Measurements from ENCODE around the gene RBBP8NL. TPM values are rescaled to one million over a fixed set of nuclear protein-coding genes. Genes with fewer than 3 reads are reported as not detected.

Gene RBBP8NL
- total and polyA plus RNA-seq, 2 of the 8 experiments (the other 6 are each of a cell fraction or from before 2014, with no cell fraction given), result 0.43 to 0.48 TPM

DNA sequence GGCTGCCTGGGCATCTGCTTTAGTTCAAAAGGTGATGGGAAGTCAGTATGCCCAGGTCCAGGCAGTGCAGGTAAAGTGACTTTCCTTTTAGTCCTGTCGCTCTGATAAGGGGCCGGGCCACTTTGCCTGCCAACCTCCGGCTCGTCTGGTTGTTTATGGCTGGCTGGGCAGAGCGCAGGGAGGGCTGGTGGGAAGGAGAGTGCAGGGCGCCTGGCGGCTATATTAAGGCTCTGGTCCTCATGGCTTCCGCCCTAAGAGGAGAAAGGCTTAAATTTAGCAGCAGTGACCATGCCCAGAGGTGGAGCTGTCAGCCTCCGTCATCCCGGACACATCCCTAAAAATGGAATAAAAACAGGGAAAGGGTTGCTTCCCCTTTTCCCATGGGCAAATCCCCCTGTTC is 33.8 kb upstream of the RBBP8NL start:
- Histone ChIP-seq H4K20me1 (replicated peaks in 1 of 2; ENCODE audit: control insufficient read depth in 1 of 2, insufficient read depth in 2 of 2, low read length in 2 of 2) (peaks cover 0 to 2% of the 10 kb centered on the region in 2 experiments), H2BK120ac (replicated peaks; ENCODE audit: low read depth, low read length) (no peak overlapping the region), H2BK15ac (ENCODE audit: low read length) (no peak overlapping the region), H3K56ac (replicated peaks; ENCODE audit: insufficient read length, low read depth, low read length) (no peak overlapping the region), H3K9ac (replicated peaks in 1 of 4; ENCODE audit: extremely low read depth in 1 of 4, low read depth in 3 of 4, low read length in 3 of 4) (no peak overlapping the region), H3K36me3 (ENCODE audit: control insufficient read depth in 2 of 4, insufficient read depth in 4 of 4, low read length in 3 of 4) (no peaks in the 10 kb centered on the region), H3K79me2 (ENCODE audit: control insufficient read depth in 1 of 2, insufficient read depth in 2 of 2, low read length in 2 of 2) (no peaks in the 10 kb centered on the region), H3K9me3 (ENCODE audit: insufficient read depth in 2 of 2, low read depth in 1 of 2, low read length in 1 of 2) (no peaks in the 10 kb centered on the region), H4K5ac (ENCODE audit: insufficient read length, low read depth, low read length) (no peak overlapping the region), H4K8ac (ENCODE audit: extremely low read depth, insufficient read depth, low read length) (no peak overlapping the region), H2BK12ac (ENCODE audit: low read depth, low read length) (no peak overlapping the region), H2AK5ac (ENCODE audit: low read depth, low read length) (no peak overlapping the region), H2AFZ (ENCODE audit: low read length) (no peak overlapping the region), H3K14ac (ENCODE audit: insufficient read length) (no peak overlapping the region), H4K91ac (replicated peaks; ENCODE audit: insufficient read length, low read length) (no peak overlapping the region), H3K27ac (ENCODE audit: low read depth, low read length) (no peak overlapping the region), H3K23me2 (ENCODE audit: low read depth, low read length) (no peaks in the 10 kb centered on the region), H3K18ac (ENCODE audit: extremely low read depth, low read length) (no peak overlapping the region), H3K79me1 (ENCODE audit: low read depth, low read length) (no peaks in the 10 kb centered on the region; the same call in 1 of the 2 replicates), H3K4me2 (ENCODE audit: insufficient read depth in 1 of 2, low read depth in 2 of 2, low read length in 2 of 2) (no peak overlapping the region), H2BK5ac (ENCODE audit: low read depth, low read length) (no peak overlapping the region), H3K4ac (replicated peaks; ENCODE audit: insufficient read length, low read depth, low read length) (no peak overlapping the region), H3K23ac (ENCODE audit: insufficient read length) (no peak overlapping the region), H3K27me3 (replicated peaks in 1 of 4; ENCODE audit: control insufficient read depth in 3 of 4, extremely low read depth in 1 of 4, insufficient read depth in 3 of 4, low read length in 3 of 4) (no peaks in the 10 kb centered on the region), H3K4me3 (ENCODE audit: extremely low read depth in 1 of 4, insufficient read depth in 2 of 4, low read depth in 3 of 4, low read length in 4 of 4) (no peak overlapping the region), H3K4me1 (replicated peaks in 1 of 4; ENCODE audit: control insufficient read depth in 3 of 4, insufficient read depth in 4 of 4, low read length in 3 of 4) (peaks cover 0 to 8% (median 2%) of the 10 kb centered on the region in 4 experiments; a peak in 1 of 7 replicates), H2BK20ac (ENCODE audit: low read length) (no peak overlapping the region)
- ChIA-PET CTCF (ENCODE audit: partially characterized antibody) (interaction anchor here (1.2 to 1.6 kb wide), 2 partner anchors 32 to 34 kb away, joined by 3 to 4 read pairs; no protein-coding TSS in a partner anchor), POLR2A (ENCODE audit: partially characterized antibody) (no interaction called here)
- FAIRE-seq (no peak), DNase-seq (ENCODE audit: low read depth in 1 of 2, low spot score in 2 of 2) (no peak)
- 91% methylated on average over 10 of the region's 10 CpGs; no CpG with 5 or more reads in 1 of the 2 experiments for WGBS, 2 experiments (ENCODE audit: extremely low coverage in 1 of 2, insufficient coverage in 1 of 2, insufficient read length in 1 of 2, insufficient replicate concordance in 2 of 2, low coverage in 1 of 2, low lambda C conversion rate in 2 of 2, missing lambda C conversion rate in 1 of 2)
- TF ChIP-seq BACH1 (IDR thresholded peaks at IDR 0.05; ENCODE audit: low read length) (no peak), NANOG (IDR thresholded peaks at IDR 0.05; ENCODE audit: insufficient read depth, low read depth, low read length, poor library complexity, severe bottlenecking) (no peak), RXRA (IDR thresholded peaks at IDR 0.05; ENCODE audit: insufficient read depth, low read depth, low read length) (no peak)
- TF ChIP-seq, protein P1, sequence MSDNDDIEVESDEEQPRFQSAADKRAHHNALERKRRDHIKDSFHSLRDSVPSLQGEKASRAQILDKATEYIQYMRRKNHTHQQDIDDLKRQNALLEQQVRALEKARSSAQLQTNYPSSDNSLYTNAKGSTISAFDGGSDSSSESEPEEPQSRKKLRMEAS (IDR thresholded peaks at IDR 0.05), result no peak

Measured in H1 (cell line).